Cardiac muscle cell (in vitro differentiated cells and primary cell): Measurements from ENCODE around the gene C18orf32. TPM values are rescaled to one million over a fixed set of nuclear protein-coding genes. Genes with fewer than 3 reads are reported as not detected.
A peak's percentile ranks its signal among the peaks of the same experiment; 100 is the strongest.

Source experiments
- DNase-seq, 2 donors: peaks; one replicate each; pipeline versions ENCODE4 v3.0.0 to v3.0.0-alpha.2; 2010 to 2017; ENCODE audit warnings: low read depth in 1 of 2, low spot score in 1 of 2
- H3K27ac ChIP-seq: fragments of 200-600 bp; sonication (generic); 2 replicates; pipeline ENCODE4 v1.5.1; 2016
- H3K27me3 ChIP-seq: fragments of 200-600 bp; sonication (generic); 2 replicates; pipeline ENCODE4 v1.6.0; 2016; ENCODE audit warnings: control low read depth
- H3K36me3 ChIP-seq: fragments of 200-600 bp; sonication (generic); 2 replicates; pipeline ENCODE4 v1.5.1; 2016; ENCODE audit warnings: control low read depth
- H3K4me1 ChIP-seq: fragments of 200-600 bp; sonication (generic); 2 replicates; pipeline ENCODE4 v1.8.1; 2017; ENCODE audit warnings: low read depth, mild to moderate bottlenecking, mixed run types
- H3K4me3 ChIP-seq: fragments of 200-600 bp; sonication (generic); 2 replicates; pipeline ENCODE4 v1.5.1; 2016; ENCODE audit warnings: mild to moderate bottlenecking
- H3K9me3 ChIP-seq: fragments of 200-600 bp; sonication (generic); 2 replicates; pipeline ENCODE4 v1.5.1; 2017; ENCODE audit warnings: low read depth, mild to moderate bottlenecking, control low read depth
- polyA plus RNA-seq: library from polyadenylated mRNA; unstranded; fragments of >200 nt; fragmentation: Nextera tagmentation; extraction: Ambion mirVana; gene quantifications from 2 replicates; pipeline ENCODE4 v1.2.1, GENCODE V29; 2016
- total RNA-seq: library from RNA; depleted of rRNA; stranded (reverse); fragments of >200 nt; gene quantifications from 2 replicates; pipeline ENCODE4 v1.2.3, GENCODE V29; 2016
- TF ChIP-seq, protein P1 (sequence below): IDR thresholded peaks from 2 replicates; pipeline ENCODE4 v1.5.1; 2012; ENCODE audit warnings: low read depth, mild to moderate bottlenecking, low read length

C18orf32 gene
- total and polyA plus RNA-seq, 2 experiments from 2014 or later = 22.5 to 109 TPM

DNA sequence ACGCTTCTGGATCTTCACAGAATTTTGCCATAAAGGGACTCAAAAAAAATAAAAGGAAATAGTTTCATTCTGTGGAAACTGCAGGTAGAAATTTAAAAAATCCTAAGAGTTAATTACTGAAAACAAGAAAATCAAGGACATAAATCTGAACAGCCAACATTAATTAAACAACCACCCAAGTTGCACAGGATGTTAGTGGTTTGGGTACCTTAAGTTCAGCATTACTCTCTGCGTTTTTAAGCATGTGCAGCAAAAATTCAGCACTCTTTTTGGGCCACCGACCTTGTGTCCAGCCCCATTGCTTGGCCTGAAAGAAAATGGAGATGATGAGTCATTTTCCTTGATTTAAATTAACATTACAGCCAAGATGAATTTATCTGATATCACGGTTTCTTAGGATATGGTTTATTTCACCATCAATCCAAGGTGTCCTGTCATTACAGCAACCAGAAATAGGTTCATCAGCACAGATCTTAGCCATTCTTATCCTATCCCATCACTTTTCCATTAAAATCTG is 3.3 kb upstream of the C18orf32 start:
- peaks cover 30% of the 10 kb centered on the region for H3K36me3 ChIP-seq
- TF ChIP-seq, protein P1, sequence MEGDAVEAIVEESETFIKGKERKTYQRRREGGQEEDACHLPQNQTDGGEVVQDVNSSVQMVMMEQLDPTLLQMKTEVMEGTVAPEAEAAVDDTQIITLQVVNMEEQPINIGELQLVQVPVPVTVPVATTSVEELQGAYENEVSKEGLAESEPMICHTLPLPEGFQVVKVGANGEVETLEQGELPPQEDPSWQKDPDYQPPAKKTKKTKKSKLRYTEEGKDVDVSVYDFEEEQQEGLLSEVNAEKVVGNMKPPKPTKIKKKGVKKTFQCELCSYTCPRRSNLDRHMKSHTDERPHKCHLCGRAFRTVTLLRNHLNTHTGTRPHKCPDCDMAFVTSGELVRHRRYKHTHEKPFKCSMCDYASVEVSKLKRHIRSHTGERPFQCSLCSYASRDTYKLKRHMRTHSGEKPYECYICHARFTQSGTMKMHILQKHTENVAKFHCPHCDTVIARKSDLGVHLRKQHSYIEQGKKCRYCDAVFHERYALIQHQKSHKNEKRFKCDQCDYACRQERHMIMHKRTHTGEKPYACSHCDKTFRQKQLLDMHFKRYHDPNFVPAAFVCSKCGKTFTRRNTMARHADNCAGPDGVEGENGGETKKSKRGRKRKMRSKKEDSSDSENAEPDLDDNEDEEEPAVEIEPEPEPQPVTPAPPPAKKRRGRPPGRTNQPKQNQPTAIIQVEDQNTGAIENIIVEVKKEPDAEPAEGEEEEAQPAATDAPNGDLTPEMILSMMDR = no peak

DNA sequence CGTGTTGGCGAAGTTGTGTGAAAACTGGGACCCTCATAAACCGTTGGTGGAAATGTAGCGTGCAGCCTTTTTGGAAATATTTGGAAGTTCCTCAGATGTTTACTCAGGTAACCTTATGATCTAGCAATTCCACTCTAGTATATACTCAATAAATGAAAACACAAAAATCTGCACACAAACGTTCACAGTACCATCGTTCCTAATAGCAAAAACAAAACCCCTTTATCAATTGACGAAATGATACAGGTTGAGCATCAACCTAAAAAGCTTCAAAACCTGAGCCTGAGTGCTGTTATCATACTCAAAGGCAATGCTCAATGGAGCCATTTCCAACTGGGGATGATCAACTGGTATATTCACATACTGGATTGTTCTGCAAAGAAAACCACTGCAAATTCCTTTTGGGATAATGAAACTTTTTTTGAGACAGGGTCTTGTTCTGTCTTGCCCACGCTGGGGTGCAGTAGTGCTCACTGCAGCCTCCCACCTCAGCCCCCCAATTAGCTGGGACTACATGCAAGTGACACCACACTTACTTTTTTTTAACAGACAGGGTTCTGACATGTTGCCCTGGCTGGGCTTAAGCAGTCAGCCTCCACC is 777 bp upstream of the C18orf32 start:
- peaks cover 39% of the 10 kb centered on the region for H3K36me3 ChIP-seq
- peaks cover 12% of the 10 kb centered on the region for H3K4me1 ChIP-seq
- H3K27me3 ChIP-seq = no peaks in the 10 kb centered on the region
- peak in 1 of 2 donors; percentile 10 for DNase-seq
- peak overlapping the region; percentile 68 for H3K4me3 ChIP-seq
- H3K27ac ChIP-seq = peak overlapping the region; percentile 87
- TF ChIP-seq, protein P1 = no peak
- H3K9me3 ChIP-seq = no peaks in the 10 kb centered on the region

More for the DNA sequence above, 3.3 kb upstream of the C18orf32 start:
- Histone ChIP-seq H3K4me3 (no peak overlapping the region), H3K27ac (peak overlapping the region; percentile 90), H3K4me1 (peaks cover 17% of the 10 kb centered on the region), H3K27me3 (no peaks in the 10 kb centered on the region), H3K9me3 (no peaks in the 10 kb centered on the region)
- no peak for DNase-seq

DNA sequence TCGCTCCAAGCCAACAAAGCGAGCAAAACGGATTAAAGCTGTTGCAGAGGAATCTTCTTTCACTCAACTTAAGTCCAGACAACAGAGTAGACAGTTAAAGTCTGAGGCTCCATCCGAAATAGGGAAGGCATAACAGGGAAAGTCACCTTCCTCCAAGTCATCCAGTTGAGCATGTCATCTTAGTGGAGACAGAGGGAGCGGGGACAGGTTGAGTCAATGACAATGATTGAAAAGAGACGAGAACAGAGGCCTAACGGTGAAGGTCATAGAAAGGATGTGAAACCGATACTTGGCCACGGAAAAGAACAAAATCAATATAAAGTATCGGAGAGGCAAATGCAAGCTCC is 455 bp downstream of the C18orf32 start:
- no peak for DNase-seq
- peak overlapping the region; percentile 68 for H3K4me3 ChIP-seq
- H3K9me3 ChIP-seq = no peaks in the 10 kb centered on the region
- TF ChIP-seq, protein P1 = no peak
- H3K27ac ChIP-seq = peak overlapping the region; percentile 87
- H3K27me3 ChIP-seq = no peaks in the 10 kb centered on the region
- H3K4me1 ChIP-seq = peaks cover 12% of the 10 kb centered on the region
- peaks cover 47% of the 10 kb centered on the region for H3K36me3 ChIP-seq

DNA sequence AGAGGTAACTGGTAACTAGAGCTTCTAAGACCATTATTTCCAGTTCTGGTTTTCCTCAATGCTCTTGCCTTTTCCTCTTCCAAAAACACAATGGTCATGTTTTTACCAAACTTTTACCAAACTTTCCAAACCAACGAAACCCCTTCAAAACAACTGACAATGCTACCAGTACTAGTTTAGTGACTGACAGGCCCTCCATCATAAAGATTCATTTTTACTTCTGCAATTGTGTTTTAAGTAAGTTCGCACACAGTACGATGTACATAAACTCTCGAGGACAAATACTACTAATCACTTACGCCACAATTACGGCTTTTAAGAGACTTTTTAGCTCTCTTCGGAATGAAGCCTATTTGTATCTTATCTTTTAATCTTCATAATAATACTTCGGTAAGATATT is 900 bp downstream of the C18orf32 start:
- peaks cover 47% of the 10 kb centered on the region for H3K36me3 ChIP-seq
- peaks cover 9% of the 10 kb centered on the region for H3K4me1 ChIP-seq
- no peaks in the 10 kb centered on the region for H3K9me3 ChIP-seq
- DNase-seq = no peak
- peak overlapping the region; percentile 87 for H3K27ac ChIP-seq
- no peaks in the 10 kb centered on the region for H3K27me3 ChIP-seq
- H3K4me3 ChIP-seq = peak overlapping the region; percentile 68
- TF ChIP-seq, protein P1 = no peak

DNA sequence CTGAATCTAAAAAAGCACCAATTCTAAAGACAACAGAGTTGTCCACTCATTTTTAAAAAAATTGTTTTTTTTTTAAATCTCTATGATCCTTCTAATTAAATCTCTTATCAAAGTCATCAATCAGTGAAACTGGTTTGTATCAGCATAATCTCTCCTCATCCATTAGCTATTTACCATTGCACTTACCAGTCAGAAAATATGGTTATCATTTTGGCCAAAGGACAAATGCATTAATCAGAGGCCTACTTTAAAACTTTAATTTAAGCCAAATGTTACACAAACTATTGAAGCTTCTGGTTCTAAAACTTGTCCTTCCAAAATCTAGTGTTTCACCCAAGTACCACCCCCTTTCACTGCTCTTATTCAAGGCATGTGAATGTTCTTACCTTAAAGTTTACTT is 3.8 kb downstream of the C18orf32 start:
- no peaks in the 10 kb centered on the region for H3K9me3 ChIP-seq
- no peaks in the 10 kb centered on the region for H3K27me3 ChIP-seq
- H3K4me1 ChIP-seq = peaks cover 5% of the 10 kb centered on the region
- H3K27ac ChIP-seq = no peak overlapping the region
- peaks cover 23% of the 10 kb centered on the region for H3K36me3 ChIP-seq
- DNase-seq = no peak
- H3K4me3 ChIP-seq = no peak overlapping the region
- TF ChIP-seq, protein P1 = no peak
